Activated CD8-positive, alpha-beta T cell treated with anti-CD3 and anti-CD28 coated beads for 36 hours (primary cell): ENCODE measurements around the gene PPT1. TPM values are rescaled to one million over a fixed set of nuclear protein-coding genes. Genes with fewer than 3 reads are reported as not detected.

Experiments used
- total RNA-seq, 2 experiments: library from RNA; stranded (reverse); gene quantifications; one replicate each; pipeline ENCODE4 v1.2.3, GENCODE V29; 2021

The PPT1 gene
- total RNA-seq, 2 experiments from 2014 or later = 60.6 to 69.1 TPM

Other genes with a start within 250 kb of the PPT1 start
- gene TRIT1, start 213.7 kb downstream of the PPT1 start, total RNA-seq = 10 to 100 TPM; 34.2 to 34.5 TPM
- gene MYCL, start 195.3 kb downstream of the PPT1 start, total RNA-seq = under 1 TPM; 0.13 to 0.20 TPM
- 10 to 100 TPM; 15.0 to 19.3 TPM for gene MFSD2A, start 142.1 kb downstream of the PPT1 start, total RNA-seq
- 100 to 1,000 TPM; 511 to 512 TPM for gene CAP1, start 56.5 kb downstream of the PPT1 start, total RNA-seq
- 10 to 100 TPM; 21.2 to 21.3 TPM for gene RLF, start 64.1 kb upstream of the PPT1 start, total RNA-seq
- gene TMCO2, start 150.7 kb upstream of the PPT1 start, total RNA-seq = not detected
- gene ZMPSTE24, start 161.0 kb upstream of the PPT1 start, total RNA-seq = 10 to 100 TPM; 20.1 to 21.2 TPM
- 1 to 10 TPM; 4.3 to 5.4 TPM for gene COL9A2, start 220.0 kb upstream of the PPT1 start, total RNA-seq